Fibroblast of skin of right biceps (primary cell): Measurements from ENCODE around the gene JMY.

Experiments
- DNase-seq: peaks from one replicate; pipeline ENCODE4 v3.0.0-alpha.2; 2013

JMY gene

DNA sequence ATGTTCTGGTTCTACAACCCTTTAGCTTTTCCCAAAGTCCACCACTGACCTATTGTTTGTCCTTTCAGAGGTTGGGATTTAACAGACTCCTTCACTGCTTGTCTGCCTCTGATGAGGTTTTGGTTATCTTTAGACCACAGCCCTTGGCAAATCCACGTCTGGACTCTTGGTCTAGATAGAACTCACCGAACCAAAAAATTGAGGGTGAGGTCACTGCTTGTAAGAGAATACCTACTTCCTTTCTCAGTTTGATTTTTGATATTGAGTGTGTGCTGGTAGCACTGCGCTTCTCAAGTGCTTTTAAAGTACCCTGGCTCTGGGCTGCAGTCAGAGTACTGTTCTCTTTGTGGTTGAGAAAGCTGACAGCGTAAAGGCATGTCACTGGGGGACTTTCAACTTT lies 61.7 kb downstream of the JMY start:
- no peak for DNase-seq

DNA sequence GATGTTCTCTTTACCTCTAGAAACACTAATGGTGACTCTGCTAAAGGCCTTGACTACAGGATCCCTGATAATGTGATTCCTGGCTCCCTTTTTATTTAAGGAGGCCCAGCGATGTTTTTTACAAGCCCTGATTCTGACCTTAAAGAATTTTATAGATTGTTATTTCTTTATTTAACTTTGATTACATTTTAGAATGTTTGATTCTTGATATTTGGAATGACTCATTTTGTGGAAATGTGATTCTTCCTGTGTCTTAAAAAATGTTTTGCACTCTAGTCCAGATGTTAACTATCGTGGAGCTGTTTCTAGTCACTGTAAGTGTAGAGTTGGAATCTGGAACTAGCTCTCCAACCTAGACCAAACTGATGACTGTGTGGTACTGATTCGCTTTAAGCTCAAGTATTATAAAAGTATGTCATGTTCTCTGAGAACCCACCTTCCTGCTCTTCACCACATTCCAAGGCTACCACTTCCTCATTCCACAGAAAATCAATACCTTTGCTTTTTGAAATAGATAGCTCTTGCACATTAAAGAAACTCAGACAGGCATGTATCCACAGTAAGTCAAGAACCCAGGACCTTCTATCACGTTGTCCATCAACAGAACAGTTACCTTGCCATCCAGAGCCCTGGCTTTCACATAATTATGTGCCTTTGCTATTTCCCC lies 65.2 kb downstream of the JMY start:
- peak; percentile 54 for DNase-seq

DNA sequence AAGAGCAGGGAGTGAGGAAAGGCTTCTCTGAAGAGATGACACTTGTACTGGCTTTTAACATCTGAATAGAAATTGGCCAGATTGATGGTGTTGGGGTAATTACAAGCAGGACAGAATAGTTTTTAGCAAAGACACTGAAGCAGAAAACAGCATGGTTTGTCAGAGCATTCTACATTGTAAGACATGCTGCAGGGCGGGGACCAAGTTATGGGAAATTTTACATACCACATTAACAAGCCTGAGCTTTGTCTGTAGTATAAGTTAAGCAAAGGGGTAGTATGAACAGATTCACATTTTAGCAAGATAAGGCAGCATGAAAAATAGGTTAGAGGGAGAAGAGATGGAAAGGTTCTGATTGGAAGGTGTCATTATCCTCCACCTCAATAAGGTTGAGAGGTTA lies 66.5 kb downstream of the JMY start:
- DNase-seq = no peak

DNA sequence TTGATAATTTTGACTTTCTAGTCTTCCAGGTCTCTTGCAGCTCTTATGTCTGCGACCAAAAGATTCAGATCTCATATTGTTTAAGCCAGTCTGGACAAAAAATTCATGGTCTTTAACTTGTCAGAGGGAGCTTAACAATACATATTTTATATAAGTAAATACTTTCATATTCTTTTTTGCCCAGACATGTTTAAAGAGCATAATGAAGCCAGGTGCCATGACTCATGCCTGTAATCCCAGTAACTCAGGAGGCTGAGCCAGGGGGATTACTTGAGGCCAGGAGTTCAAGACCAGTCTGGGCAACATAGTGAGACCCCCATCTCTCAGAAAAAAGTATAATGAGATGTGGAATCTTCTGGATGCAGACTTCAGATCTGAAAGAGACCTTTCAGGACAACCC lies 69.8 kb downstream of the JMY start:
- no peak for DNase-seq

DNA sequence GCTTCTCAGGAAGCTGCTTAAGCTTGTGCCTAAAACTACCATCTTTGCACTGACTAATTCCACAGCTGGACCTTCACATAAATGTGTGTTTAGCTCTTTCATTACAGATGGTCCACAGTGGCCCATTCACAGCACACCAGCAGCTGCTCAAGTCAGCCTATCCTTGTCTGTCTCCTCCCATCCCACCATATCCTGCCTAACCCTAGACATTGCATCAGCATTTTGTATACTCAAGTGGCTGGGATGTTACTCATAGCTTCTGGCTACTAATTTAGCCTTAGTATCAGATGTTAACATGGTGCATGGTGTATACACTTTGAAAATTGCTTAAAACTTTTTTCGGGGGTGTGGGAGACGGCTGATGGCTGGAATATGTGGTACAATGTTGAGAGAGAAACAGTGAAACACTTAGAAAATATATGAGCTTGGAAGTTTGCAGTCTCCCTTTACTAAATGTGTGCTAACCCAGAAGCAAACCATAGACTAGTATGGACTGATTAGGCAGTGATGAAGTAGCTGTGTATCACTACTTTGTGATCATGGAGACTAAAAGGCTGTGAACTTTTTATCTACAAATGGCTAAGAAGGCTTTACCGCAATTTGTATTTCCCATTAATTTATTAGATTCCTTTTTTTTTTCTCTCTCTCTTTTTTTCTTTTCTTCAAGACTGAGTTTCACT lies 83.1 kb downstream of the JMY start:
- DNase-seq = peak; percentile 86

DNA sequence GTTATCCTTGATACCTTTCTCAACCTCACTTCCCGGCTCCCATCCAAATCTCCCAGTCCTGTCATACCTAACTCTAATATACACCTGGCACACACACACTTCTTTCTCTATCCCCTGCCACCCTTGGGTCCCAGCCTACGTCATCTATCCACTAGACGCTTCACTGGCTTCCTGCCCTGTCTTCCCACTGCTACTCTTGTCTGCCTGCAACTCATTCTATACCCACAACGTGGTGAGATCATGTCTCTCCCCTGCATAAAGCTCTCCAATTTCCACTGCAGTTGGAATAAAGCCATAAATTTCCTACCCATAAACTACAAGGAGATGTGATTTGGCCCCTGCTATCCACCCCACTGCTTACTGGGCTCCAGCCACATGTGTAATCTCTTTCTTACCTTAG lies 93.5 kb downstream of the JMY start:
- no peak for DNase-seq

DNA sequence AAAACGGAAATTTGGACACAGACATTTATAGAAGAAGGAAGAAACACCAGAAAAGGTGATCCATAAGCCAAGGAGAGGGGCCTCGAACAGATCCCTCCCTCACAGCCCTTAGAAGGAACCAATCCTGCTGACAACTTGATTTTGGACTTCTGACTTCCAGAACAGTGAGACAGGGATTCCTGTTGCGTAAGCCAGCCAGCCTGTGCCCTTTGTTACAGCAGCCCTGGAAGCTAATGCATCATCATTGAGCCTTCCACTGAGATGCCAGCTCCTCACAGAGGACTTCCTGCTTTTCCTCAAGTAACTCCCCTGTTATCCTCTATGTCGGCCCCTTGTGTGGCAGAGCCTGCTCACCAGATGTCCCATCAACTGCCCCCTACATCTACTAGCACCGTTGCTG lies 94.1 kb downstream of the JMY start:
- peak; percentile 11 for DNase-seq

DNA sequence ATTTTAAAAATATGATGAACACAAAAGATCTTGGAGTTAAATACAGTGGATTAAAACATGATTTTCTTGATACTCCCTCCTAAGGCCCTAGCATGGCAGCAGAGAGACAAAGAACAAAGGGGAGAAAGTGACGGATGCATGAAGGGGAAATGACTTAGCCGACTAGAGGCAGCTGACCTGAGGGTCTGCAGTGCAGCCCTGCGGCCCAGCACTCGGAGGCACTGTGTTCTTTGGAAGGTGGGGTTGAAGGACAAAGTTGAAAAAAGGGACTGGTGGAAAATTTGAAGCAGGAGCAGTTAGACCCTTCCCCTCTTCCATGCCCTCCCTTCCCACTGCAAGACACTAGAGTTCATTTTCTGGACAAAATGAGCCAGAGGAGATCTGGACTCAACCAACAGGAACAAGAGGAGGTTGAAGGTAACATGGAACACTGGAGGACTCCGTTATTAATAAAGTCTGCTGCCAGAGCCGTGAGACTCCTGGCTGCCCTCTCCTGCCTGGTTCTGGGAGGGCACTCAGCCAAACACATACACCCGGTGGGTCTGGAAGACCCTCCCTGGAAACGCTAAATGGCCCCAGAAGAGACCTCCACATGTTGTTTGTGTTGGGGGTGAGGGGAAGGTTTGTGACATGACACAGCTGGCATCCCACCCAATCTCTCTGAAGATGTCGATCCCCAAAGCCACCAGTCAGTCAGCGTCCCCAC lies 98.1 kb downstream of the JMY start:
- no peak for DNase-seq

DNA sequence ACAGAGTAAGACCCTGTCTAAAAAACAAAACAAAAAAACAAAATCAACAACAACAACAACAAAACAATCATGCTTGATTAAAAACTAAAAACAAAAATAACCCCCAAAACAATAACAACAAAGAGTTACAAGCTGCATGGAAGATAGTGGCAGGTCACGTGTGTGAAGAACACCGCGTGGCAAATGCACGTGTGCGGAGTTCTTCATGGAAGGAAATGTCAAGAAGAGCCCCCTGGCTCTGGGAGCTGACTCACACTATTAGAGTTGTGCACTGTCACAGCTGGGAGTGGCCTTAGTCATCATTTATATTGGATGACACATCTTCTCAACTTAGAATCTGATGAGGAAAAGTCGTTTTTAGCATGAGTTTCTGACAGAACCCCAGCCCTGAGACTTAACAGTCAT lies 110.5 kb downstream of the JMY start:
- DNase-seq = peak; percentile 76

DNA sequence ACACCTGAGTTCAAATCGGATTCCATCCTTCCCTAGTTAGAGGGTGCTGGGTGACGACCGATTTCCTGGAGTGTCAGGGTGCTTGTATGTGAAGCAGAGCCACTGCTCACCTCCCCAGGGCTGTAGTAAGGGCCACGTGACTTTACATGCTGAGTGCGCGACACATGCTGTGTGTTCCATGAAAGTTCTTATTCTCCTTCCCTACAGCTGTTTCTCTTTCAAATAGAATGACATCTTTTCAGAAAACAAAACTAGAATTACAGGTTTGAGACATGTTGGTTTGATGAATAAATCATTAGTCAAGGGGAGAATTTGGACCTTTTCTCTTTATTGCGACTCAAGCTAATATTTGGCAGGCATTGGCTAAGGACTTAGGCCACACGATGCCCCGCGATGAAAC lies 113.1 kb downstream of the JMY start:
- no peak for DNase-seq

DNA sequence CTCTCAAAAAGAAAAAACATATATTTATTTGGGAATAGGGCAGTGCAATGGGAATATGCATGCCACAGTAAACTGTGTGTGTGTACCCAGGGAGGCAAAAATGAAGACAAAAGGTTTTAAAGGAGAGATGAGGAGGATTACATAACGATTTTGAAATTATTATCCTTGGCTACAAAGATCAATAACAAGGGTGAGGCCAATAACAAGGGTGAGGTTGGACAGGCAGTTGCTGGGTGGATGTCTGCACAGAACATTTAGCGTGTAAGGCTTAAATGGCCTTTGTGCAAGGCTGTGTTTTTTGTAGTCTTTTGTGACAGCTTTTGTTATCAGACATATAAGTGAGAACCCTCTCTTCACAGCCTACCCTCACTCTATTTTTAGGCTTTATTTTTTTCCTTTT lies 114.0 kb downstream of the JMY start:
- no peak for DNase-seq

DNA sequence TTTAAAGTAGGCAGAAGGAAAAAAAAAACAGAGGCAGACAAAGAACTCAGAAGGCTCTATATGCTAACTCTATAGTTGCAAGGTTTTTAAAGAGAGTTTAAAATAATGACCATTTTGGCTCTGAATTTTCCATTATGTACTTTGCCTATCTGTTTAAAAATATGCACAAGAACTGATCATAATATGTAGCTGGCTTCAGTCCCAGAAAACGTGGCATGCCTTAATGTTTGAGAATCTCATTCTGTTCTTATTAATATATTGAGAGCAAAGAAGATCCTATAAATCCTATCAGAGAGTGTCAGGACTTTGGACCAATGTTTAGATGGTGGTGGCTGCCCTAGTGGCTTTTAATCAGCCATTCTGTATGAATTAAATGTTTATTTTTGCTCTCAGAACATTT lies 121.5 kb downstream of the JMY start:
- DNase-seq = peak; percentile 32
